Activated naive CD4-positive, alpha-beta T cell treated with anti-CD3 and anti-CD28 coated beads, Interleukin-2, amount 10 ng/mL, durations not matched to agents 7 days and 5 days (primary cell): ENCODE measurements around the gene PRDM11.

ENCODE experiments used
- CTCF ChIA-PET: fragments of 350-600 bp; sonication (Branson Sonifier 250); formaldehyde crosslinking; loops from one replicate; lab custom pipeline; 2021; ENCODE audit warnings: antibody characterized with exemption; lab: Charles Lee
- DNase-seq: peaks from one replicate; pipeline ENCODE4 v3.0.0-alpha.2; 2020
- H3K27ac Mint-ChIP-seq: one replicate; pipeline ENCODE4 v1.8.0; 2021; ENCODE audit warnings: mild to moderate bottlenecking, moderate library complexity, mixed read lengths
- H3K27me3 Mint-ChIP-seq: one replicate; pipeline ENCODE4 v1.8.0; 2021; ENCODE audit warnings: mild to moderate bottlenecking, mixed read lengths
- H3K36me3 Mint-ChIP-seq: one replicate; pipeline ENCODE4 v1.8.0; 2021; ENCODE audit warnings: mixed read lengths
- H3K4me1 Mint-ChIP-seq: one replicate; pipeline ENCODE4 v1.8.0; 2021; ENCODE audit warnings: mixed read lengths
- H3K4me3 Mint-ChIP-seq: one replicate; pipeline ENCODE4 v1.8.0; 2021; ENCODE audit warnings: mild to moderate bottlenecking, moderate library complexity, mixed read lengths
- H3K9me3 Mint-ChIP-seq: one replicate; pipeline ENCODE4 v1.8.0; 2021; ENCODE audit warnings: mixed read lengths

The PRDM11 gene

DNA sequence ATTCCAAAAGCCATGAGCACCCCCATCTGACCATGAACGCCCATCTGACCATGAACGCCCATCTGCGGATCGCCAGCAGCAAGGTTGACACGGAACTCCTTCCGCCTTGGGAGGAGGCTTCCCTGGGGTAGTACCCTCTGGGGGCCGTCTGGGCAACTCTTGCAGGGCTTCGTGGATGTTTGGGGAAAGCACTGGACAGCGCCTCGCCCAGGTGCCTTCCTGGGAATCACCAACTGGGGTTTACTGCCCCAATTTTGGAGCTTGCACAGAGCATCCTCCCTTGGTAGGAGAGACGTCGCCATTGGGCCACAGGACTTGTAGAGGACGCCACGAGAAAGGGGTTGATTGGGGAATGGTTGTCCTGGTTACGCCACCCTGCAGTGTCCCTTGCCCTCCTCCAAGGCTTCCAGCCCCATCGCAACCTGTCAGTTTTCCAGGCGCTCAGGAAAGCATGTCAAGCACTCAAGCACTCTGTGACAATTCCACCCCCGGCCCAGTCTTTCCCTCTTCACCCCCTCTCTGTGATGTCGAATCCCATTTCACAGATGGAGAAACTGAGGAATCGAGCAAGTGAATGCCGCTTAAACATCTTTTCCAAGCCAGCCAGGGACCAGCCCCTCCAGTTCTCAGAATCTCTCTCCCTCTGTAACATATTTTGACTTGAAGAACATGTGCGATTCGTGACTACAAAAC is 914 bp upstream of the PRDM11 start:
- no peak overlapping the region for H3K27ac Mint-ChIP-seq
- no peak for DNase-seq
- peak overlapping the region; percentile 73 for H3K4me3 Mint-ChIP-seq
- H3K9me3 Mint-ChIP-seq: peaks cover 5% of the 10 kb centered on the region
- H3K27me3 Mint-ChIP-seq: peaks cover 70% of the 10 kb centered on the region
- H3K4me1 Mint-ChIP-seq: peaks cover 23% of the 10 kb centered on the region
- CTCF ChIA-PET: no interaction called here
- no peaks in the 10 kb centered on the region for H3K36me3 Mint-ChIP-seq

DNA sequence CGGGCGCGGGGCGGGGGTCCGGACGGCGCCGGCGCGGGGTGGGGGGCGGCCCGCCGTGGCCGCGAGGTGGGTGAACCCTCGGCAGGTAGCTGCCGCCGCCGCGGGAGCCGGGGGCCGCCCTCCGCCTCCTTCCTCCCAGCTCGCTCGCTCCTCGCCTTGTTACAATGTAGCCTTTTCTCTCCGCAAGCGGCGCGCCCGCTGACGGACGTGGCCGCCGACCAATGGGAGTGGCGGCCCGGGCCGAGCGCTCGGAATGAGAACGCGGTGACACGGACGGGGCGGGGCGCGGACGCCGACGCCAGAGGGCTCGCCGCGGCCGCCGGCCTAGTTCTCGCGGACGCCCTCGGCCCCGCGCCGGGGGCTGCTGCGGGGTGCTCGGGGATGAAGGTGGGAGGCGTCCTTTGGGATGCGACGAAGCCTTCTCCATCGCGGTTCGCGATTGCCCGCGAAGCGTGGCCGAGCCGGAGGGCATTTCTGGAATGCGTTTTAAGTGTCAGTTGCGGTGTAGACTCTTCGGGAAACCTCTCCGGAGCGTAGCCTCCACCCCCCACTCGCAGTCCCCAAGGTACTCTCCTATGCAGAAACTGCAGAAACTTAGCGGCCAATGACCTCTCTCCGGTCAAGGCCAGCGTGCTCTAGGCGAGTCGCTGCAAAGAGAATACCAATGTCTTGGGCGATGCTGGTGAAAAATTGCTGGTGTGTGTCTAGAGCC is 734 bp downstream of the PRDM11 start:
- peak; percentile 94 for DNase-seq
- Mint-ChIP-seq H3K27me3 (peaks cover 57% of the 10 kb centered on the region), H3K27ac (no peak overlapping the region), H3K36me3 (no peaks in the 10 kb centered on the region), H3K9me3 (peaks cover 5% of the 10 kb centered on the region), H3K4me1 (peaks cover 21% of the 10 kb centered on the region), H3K4me3 (peak overlapping the region; percentile 80)
- CTCF ChIA-PET: no interaction called here

DNA sequence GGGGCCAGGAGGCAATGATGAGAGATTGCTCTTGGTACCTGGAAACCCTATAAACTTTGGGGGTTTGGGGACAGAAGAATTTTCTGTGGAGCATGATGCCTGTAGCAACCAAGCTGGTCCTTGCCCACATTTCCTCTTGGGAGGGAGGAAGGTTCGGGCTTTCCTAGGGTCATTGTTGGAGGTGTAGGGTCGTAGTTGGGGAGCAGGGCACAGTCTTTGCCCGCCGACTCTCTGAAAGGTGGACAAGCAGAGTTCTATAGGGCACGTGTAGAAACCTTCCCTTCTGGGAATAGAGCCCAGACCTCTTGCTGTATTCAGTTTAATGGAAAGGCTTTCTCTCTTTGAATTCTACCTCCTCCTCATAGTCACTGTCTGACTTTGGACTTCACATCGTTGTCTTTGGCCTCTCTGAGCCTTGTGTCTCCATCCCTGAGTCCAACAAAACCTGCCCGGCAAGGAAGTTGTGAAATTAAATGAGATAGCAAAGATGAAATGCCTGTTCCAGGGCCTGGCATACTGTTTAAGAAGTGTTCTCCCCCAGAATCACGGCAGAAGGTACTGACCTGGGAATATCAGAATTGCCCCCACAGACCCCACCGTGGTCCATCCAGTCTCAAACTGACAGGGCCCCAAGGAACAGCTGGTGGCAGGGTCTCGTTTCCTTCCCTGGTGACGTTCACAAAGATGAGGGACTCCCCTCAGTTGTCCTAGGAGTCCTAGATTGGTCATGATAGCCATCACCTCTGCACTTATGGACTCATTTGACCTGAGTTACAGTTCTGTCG is 1.6 kb downstream of the PRDM11 start:
- H3K27ac Mint-ChIP-seq: no peak overlapping the region
- peaks cover 5% of the 10 kb centered on the region for H3K9me3 Mint-ChIP-seq
- CTCF ChIA-PET: interaction anchor here (0.6 to 0.7 kb wide), 2 partner anchors 36 to 69 kb away, joined by 3 read pairs; no protein-coding TSS in a partner anchor

DNA sequence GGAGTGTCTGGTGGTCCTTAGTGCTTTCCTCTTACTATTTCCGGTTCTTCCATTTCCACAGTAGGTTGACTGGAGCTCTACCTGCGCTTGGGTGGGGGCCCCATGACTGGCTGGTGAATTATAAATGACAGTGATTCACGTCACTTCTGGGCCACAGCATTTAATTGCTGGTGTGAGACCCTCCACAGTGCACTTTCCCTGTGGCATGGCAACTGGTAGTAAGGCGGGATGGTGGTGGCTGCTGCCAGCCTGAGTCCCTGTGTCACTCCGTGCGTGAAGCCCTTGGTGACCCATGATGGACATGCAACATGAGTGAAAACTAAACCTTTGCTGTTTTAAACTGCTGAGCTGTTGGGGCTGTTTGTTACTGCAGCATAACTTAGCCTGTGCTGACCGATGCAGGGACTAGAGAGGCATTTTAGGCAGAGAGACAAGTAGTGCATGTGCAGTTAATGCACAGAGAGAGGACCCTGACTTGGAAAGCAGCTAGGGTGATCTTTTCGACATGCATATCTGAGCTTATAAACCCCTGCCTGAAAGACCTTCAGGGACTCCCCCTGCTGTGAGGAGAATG is 3.1 kb downstream of the PRDM11 start:
- Mint-ChIP-seq H3K9me3 (peaks cover 5% of the 10 kb centered on the region), H3K27me3 (peaks cover 38% of the 10 kb centered on the region), H3K4me3 (no peak overlapping the region), H3K36me3 (no peaks in the 10 kb centered on the region), H3K4me1 (peaks cover 21% of the 10 kb centered on the region), H3K27ac (no peak overlapping the region)
- CTCF ChIA-PET: interaction anchor here (1.1 kb wide), 1 partner anchor 15 kb away, joined by 3 read pairs; no protein-coding TSS in a partner anchor
- DNase-seq: no peak

More for the DNA sequence above, 1.6 kb downstream of the PRDM11 start:
- Mint-ChIP-seq H3K27me3 (peaks cover 49% of the 10 kb centered on the region), H3K36me3 (no peaks in the 10 kb centered on the region), H3K4me3 (peak overlapping the region; percentile 80), H3K4me1 (peaks cover 21% of the 10 kb centered on the region)
- DNase-seq: no peak

DNA sequence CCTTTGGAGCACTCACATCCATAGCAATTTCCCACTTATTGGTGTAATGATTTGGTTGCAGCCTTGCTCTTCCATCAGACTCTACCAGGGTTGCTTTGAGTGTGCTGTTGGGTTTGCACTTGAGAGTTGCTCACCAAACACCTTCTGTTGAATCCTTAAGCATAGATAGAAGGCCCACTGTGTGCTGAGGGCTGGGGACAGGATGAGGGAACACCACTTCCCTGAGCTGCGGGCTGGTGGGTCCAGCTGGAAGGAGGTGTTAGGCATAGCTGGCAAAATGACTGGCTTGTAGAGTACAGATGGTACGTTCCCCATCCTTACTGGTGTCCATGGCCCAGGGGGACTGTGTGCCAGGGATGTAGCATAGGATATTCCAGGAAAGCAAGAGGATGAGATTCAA is 3.9 kb downstream of the PRDM11 start:
- Mint-ChIP-seq H3K4me3 (no peak overlapping the region), H3K27ac (no peak overlapping the region), H3K9me3 (peaks cover 5% of the 10 kb centered on the region), H3K36me3 (no peaks in the 10 kb centered on the region), H3K4me1 (peaks cover 21% of the 10 kb centered on the region), H3K27me3 (peaks cover 31% of the 10 kb centered on the region)
- no peak for DNase-seq
- CTCF ChIA-PET: interaction anchor here (0.6 kb wide), 1 partner anchor 59 kb away, joined by 3 read pairs; no protein-coding TSS in a partner anchor

DNA sequence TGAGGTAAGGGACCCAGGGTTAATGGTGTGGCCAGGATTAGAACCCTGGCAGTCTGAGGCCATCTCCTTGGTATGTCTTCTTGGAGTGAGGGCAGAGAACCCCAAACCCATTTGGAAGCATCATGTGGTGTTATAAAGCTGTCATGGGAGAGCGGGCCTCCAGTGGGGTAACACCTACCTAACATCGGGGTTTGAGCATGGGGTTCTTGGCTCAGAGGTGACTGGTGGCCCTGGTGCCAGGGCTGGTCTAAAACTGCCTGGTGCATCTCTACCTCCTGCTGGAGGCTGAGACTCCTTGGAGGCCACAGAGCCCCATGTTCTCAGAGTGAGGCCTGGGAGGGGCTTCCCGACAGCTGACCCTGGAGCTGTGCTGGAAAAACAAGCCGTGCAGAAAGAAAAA is 4.5 kb downstream of the PRDM11 start:
- CTCF ChIA-PET: no interaction called here
- Mint-ChIP-seq H3K4me1 (peaks cover 16% of the 10 kb centered on the region), H3K4me3 (no peak overlapping the region), H3K27ac (no peak overlapping the region), H3K27me3 (peaks cover 24% of the 10 kb centered on the region), H3K36me3 (no peaks in the 10 kb centered on the region), H3K9me3 (peaks cover 5% of the 10 kb centered on the region)
- DNase-seq: no peak

DNA sequence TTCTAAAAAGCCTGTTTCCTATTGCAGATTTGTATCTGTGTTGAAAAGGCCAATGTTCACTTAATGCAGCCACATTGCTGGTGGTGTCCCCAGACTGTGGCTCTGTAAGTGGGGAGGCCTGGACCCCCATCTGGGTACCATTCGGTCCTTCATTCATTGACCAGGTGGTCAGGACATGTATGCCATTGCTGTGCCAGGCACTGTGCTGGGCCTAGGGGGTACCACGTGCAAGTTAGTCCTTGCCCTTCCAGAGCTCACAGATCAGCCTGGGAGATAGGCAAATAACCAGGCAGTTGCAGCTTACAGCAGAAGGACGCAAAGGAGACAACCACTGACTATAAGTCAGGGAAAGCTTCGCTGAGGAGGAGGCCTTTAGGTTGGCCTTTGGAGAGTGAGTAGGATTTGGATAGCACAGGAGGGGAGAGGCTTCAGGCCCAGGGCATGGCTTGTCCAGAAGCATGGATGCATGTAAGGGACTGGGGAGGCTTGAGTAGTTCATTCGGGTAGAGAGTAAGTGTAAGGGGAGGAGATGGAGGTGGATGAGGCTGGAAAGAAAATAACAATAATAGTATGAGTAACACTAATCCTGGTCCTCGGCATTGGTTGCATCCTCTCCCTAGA is 5.0 kb downstream of the PRDM11 start:
- Mint-ChIP-seq H3K4me1 (peaks cover 10% of the 10 kb centered on the region), H3K27ac (no peak overlapping the region), H3K9me3 (peaks cover 5% of the 10 kb centered on the region), H3K36me3 (no peaks in the 10 kb centered on the region), H3K4me3 (no peak overlapping the region), H3K27me3 (peaks cover 19% of the 10 kb centered on the region)
- DNase-seq: no peak
- CTCF ChIA-PET: no interaction called here

DNA sequence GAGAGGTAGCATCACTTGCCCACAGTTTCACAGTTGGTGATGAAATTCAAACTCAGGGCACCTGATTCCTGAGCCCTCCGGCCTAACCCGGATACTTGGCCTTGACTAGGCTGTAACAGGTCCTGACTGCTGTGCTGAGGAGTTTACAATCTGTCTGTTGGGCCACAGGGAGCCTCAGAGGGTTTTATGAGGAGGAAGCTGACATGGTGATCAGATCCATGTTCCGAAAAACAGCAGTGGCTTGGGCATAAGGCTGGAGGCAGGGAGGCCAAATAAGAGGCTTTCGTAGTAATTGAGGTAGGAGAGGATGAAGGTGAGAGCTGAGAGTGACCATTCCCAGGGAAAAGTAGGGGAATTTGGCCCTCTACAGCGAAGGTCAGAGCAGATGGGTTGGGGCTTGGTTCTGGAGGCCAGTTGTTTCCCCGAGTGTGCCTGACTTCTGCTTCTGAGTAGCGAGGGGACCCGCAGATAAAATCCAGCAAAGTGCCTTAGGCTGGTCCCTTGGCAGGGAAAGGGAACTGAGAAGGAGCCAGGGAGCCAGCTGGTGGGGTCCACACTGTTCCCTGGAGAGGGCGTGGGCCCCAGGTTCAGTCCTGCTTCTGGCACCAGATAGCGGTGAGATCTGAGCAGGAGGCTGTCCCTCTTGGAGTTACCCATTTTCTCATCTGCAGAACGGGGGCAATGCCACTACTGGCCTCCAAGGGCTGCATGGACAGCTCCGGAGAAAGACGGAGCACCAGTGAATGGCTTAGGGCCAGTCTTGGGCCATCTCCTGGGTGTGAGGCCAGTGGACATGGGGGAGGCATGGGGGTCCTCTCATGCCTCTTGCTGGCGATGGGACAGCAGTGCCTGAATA is 6.5 kb downstream of the PRDM11 start:
- H3K4me3 Mint-ChIP-seq: no peak overlapping the region
- H3K9me3 Mint-ChIP-seq: peaks cover 5% of the 10 kb centered on the region
- no peak for DNase-seq
- peaks cover 4% of the 10 kb centered on the region for H3K4me1 Mint-ChIP-seq
- no peak overlapping the region for H3K27ac Mint-ChIP-seq
- CTCF ChIA-PET: no interaction called here
- H3K27me3 Mint-ChIP-seq: peaks cover 8% of the 10 kb centered on the region
- no peaks in the 10 kb centered on the region for H3K36me3 Mint-ChIP-seq

DNA sequence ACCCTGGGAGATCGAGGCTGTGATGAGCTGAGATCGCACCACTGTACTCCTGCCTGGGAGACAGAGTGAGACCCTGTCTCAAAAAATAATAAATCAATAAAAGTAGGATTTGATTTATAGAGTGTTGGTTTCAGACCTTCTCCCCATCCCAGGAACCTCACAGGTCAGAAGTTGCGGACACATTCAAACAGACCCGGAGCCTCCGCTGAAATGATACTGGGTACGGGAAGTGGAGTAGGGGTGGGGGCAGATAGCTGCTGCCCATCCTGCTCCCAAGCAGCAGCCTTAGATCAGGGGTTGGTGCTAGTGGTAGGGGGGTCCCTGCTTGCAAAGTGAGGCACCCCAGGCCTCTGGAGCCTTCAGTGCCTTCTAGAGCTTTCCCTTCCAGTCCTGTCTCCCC is 7.8 kb downstream of the PRDM11 start:
- Mint-ChIP-seq H3K9me3 (peaks cover 3% of the 10 kb centered on the region), H3K4me3 (no peak overlapping the region), H3K27ac (no peak overlapping the region), H3K27me3 (peaks cover 4% of the 10 kb centered on the region), H3K4me1 (no peaks in the 10 kb centered on the region), H3K36me3 (no peaks in the 10 kb centered on the region)
- no peak for DNase-seq
- CTCF ChIA-PET: interaction anchor here (1.5 kb wide), 1 partner anchor 79 kb away, joined by 3 read pairs; no protein-coding TSS in a partner anchor

DNA sequence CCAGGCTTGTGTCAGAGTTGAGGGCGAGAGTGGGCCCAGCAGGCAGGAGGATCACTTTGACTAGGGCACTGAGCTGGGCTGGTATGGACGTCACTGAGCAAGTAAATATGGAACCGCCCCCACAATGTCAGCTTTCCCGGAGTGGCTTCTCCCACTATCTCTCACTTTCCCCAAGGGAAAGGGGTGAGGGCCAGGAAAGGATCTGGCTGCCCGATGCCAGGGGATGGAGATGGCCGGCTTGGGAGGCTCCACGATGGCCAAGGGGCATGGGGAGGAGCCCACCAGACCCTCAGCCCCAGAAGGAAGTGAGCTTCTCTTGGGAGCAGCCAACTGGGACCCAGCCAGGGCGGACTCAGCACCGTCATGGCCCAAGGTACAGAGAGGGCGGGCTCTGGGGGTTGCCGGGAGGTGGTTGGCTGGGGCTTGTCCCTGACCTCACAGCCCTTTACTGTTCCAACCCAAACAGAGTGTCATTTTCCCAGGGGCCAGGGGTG is 8.7 kb downstream of the PRDM11 start:
- Mint-ChIP-seq H3K4me1 (no peaks in the 10 kb centered on the region), H3K27me3 (peaks cover under 1% of the 10 kb centered on the region), H3K36me3 (no peaks in the 10 kb centered on the region), H3K9me3 (peaks cover under 1% of the 10 kb centered on the region), H3K4me3 (no peak overlapping the region), H3K27ac (no peak overlapping the region)
- DNase-seq: no peak
- CTCF ChIA-PET: interaction anchor here (1.5 kb wide), 1 partner anchor 78 kb away, joined by 3 read pairs; no protein-coding TSS in a partner anchor

DNA sequence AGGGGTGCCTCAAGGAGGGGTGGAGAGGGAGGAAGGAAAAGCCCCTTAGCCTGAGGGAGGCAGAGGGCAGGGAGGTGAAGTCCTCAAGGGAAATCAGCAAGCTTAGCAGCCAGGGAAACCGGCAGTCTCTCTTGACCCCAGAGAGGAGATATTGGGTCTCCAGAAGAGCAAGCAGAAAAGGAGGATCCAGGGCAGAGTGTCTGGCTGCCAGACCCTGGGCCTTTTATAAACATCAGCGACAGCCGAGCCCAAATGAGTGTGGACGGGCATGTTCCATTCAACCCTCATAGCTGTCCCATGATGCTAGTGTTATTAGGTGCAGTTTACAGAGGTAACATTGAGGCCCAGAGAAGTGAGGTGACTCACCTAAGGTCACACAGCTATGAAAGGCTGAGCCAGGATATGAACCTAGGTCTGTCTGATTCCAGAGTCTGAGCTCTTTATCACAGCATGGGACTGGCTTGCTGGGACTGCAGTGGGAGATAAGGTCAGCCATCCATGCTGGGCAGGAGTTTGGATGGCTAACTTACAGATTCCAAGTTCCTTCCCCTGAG is 9.3 kb downstream of the PRDM11 start:
- no peaks in the 10 kb centered on the region for H3K36me3 Mint-ChIP-seq
- CTCF ChIA-PET: no interaction called here
- H3K4me1 Mint-ChIP-seq: no peaks in the 10 kb centered on the region
- no peaks in the 10 kb centered on the region for H3K9me3 Mint-ChIP-seq
- no peak overlapping the region for H3K4me3 Mint-ChIP-seq
- H3K27ac Mint-ChIP-seq: no peak overlapping the region
- DNase-seq: no peak
- H3K27me3 Mint-ChIP-seq: no peaks in the 10 kb centered on the region

DNA sequence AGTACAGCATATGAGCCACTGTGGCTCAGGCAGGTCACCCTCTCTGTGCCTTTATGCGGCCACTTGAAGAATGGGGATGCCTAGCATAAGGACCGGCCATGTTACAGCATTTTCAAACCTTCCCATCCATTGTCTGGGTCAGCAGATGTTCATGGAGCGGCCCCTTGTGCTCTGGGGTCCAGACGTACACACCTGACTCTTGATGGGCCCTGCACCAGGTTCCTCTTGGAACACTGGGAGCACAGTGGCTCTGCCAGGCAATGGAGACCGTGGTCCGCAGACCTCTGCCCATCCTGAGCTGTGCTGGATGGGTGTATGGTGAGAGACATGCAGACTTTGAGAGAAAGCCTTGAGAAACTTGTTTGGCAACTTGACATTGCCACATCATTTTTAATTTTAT is 9.8 kb downstream of the PRDM11 start:
- no peak overlapping the region for H3K4me3 Mint-ChIP-seq

More for the DNA sequence above, 9.8 kb downstream of the PRDM11 start:
- DNase-seq: no peak
- CTCF ChIA-PET: no interaction called here
- no peaks in the 10 kb centered on the region for H3K9me3 Mint-ChIP-seq
- no peaks in the 10 kb centered on the region for H3K36me3 Mint-ChIP-seq
- no peaks in the 10 kb centered on the region for H3K4me1 Mint-ChIP-seq
- no peak overlapping the region for H3K27ac Mint-ChIP-seq
- no peaks in the 10 kb centered on the region for H3K27me3 Mint-ChIP-seq
